Lower leg skin (tissue), 4 donors: Measurements from ENCODE around the gene NOL3. TPM values are rescaled to one million over a fixed set of nuclear protein-coding genes. Genes with fewer than 3 reads are reported as not detected.
"Not testable (repeated sequence)": the region's sequence is repeated elsewhere in the genome, so short reads cannot be mapped to it uniquely, and the experiment has no call there.

ENCODE experiments used
- DNase-seq, 2 donors: peaks; one replicate each; pipeline ENCODE4 v3.0.0-alpha.2; 2019; ENCODE audit warnings: low spot score in 2 of 2
- H3K4me3 ChIP-seq: fragments of 200-600 bp; sonication (generic); 2 replicates; pipeline ENCODE4 v1.5.1; 2017; ENCODE audit warnings: mild to moderate bottlenecking, low read depth; ENCODE audit not compliant: poor library complexity, severe bottlenecking
- CTCF ChIP-seq, 3 donors: fragments of 450-650 bp; IDR thresholded peaks; one replicate each; pipeline ENCODE4 v1.5.1; 2016; ENCODE audit warnings: antibody characterized with exemption in 3 of 3, mild to moderate bottlenecking in 3 of 3, moderate library complexity in 2 of 3
- POLR2A ChIP-seq, 2 donors: fragments of 450-650 bp; IDR thresholded peaks; one replicate each; pipeline ENCODE4 v1.6.1; 2016 to 2017; ENCODE audit warnings: antibody characterized with exemption in 2 of 2, mild to moderate bottlenecking in 1 of 2, moderate library complexity in 1 of 2
- WGBS, 2 donors: methylation state at CpG; one replicate each; pipeline ENCODE4 v1.1.5; 2018; 5-methylcytosine and 5-hydroxymethylcytosine counted together
- intact Hi-C: fragments of 100-400 bp; cut with DNase I; formaldehyde crosslinking; loops from one replicate; pipeline ENCODE4 v1.15.0; 2023; ENCODE audit warnings: low total_unique reads
- total RNA-seq, 4 donors: library from RNA; depleted of rRNA; stranded (reverse); fragments of >200 nt; gene quantifications; one replicate each; pipeline ENCODE4 v1.1.0, GENCODE V29; 2016

The NOL3 gene
- total RNA-seq, result 100 to 1,000 TPM in 2 of 4 donors, 10 to 100 TPM in 2; 84.3 to 139 (median 115) TPM

DNA sequence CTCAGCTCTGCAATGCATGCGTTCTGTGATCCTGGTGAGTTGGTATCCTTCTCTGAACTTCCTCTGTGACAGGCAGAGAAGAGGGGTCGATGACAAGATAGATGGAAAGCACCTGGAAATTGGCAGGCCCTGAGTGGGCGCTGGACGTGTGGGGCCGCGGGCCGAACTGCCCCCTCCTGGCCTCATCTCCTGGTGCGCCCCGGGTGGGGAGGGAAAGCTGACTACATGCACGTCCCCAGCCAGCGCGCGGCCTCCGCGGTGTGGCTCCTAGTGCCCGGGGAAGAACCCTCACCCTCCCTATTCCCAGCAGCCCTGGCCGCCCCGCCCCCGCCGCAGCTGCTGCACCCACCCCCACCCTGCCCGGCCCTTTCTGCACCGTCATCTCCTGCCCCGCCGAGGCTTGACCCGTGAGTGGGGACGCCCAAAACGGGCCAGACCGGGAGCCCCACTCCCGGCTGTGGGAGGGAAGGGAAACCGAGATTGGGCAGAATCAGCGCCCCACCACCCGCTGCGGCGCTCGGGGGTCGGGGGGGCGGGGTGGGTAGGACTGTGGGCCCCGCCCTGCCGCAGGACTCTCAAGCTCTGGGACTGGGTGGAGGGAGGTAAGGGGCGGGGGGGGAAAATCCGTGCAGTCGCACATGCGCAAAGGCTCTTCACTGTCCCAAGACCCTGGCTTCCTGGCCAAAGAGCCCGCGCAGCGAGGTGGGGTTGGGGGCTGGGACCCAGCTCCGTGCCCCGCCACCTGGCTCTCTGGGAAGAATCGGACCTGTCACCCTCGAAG lies at the start of gene NOL3:
Gene NOL3, plus strand, starts transcription at position 371 of the 781 bp plus-strand sequence.
- peak; percentile 74 to 96 for DNase-seq
- intact Hi-C loops, result no loop called here
- H3K4me3 ChIP-seq, result peak within 1 kb of the TSS; percentile 11
- TF ChIP-seq CTCF (IDR thresholded peaks at IDR 0.05), result no peak
- no peak for TF ChIP-seq POLR2A (IDR thresholded peaks at IDR 0.05)
- 3% methylated on average over 21 to 29 of the region's 50 CpGs for WGBS, 2 donors

GRCh38 chr16:67122799-67123198 lies 47.5 kb upstream of the NOL3 start:
- intact Hi-C loops, H3K4me3 ChIP-seq: not testable (repeated sequence)
- WGBS, 2 donors, result 90 to 94% methylated on average over 5 of the region's 5 CpGs
- peak in 1 of 2 donors; percentile 32 for DNase-seq

DNA sequence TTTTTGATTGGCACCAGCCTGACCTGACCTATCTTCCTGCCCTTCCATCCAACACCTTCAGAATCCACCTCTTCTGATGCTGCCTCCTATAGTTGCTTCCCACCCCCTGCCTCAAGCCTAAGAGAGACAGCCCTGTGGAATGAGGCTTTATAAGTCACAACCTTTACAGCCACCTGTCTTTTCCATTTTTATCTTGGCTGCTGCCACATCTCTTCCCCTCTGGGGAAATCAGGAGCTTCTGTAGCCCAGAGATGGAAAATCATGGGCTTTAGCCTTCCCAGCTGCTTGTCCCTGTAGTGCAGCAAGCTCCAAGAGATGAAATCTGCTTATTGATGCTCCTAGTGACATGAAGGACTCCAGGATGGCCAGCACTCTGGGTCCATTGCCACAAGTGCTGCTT lies 41.9 kb upstream of the NOL3 start:
- TF ChIP-seq CTCF (IDR thresholded peaks at IDR 0.05) (no peak), POLR2A (IDR thresholded peaks at IDR 0.05) (no peak)
- no peak for DNase-seq
- intact Hi-C loops, result no loop called here
- no peak overlapping the region for H3K4me3 ChIP-seq

GRCh38 chr16:67128887-67129286 lies 41.5 kb upstream of the NOL3 start:
- intact Hi-C loops, result no loop called here
- no peak for DNase-seq

DNA sequence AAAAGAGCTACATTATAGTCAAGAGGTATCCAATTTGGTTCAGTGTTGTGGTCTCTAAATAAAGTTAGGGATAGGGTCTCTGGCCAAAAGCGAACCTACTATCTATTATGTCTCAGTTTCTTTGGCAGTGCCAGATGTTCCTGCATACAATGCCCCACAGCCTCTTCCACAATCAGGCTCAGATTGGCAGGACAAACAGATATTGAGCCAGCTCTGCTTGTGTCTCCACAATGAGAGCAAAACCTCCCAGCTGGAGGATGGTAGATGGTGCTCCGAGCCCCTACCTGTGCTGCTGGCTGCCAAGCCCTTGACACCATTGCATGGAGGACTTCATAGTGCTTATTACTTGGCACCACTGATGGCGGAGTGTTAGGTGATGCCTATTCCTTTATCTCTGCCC lies 40.9 kb upstream of the NOL3 start:
- no peak overlapping the region for H3K4me3 ChIP-seq
- no peak for DNase-seq
- intact Hi-C loops, result no loop called here
- WGBS, 2 donors, result 98 to 100% methylated on average over 3 of the region's 3 CpGs
- TF ChIP-seq POLR2A (IDR thresholded peaks at IDR 0.05) (no peak), CTCF (IDR thresholded peaks at IDR 0.05) (no peak)

More at GRCh38 chr16:67128887-67129286, 41.5 kb upstream of the NOL3 start:
- WGBS, 2 donors, result 91 to 98% methylated on average over 3 of the region's 3 CpGs
- TF ChIP-seq POLR2A (IDR thresholded peaks at IDR 0.05), result no peak
- no peak for TF ChIP-seq CTCF (IDR thresholded peaks at IDR 0.05)
- no peak overlapping the region for H3K4me3 ChIP-seq

- intact Hi-C loops, result no loop called here
- 58 to 64% methylated on average over 3 of the region's 3 CpGs for WGBS, 2 donors
- DNase-seq, result no peak
- no peak overlapping the region for H3K4me3 ChIP-seq
- TF ChIP-seq CTCF (IDR thresholded peaks at IDR 0.05), result no peak
- TF ChIP-seq POLR2A (IDR thresholded peaks at IDR 0.05), result no peak
Observed at GRCh38 chr16:67137605-67138004, 32.7 kb upstream of the NOL3 start.
